Measurements from ENCODE around the gene RSPO3.
"Not testable (repeated sequence)": the region's sequence is repeated elsewhere in the genome, so short reads cannot be mapped to it uniquely, and the experiment has no call there.

RSPO3 gene, protein sequence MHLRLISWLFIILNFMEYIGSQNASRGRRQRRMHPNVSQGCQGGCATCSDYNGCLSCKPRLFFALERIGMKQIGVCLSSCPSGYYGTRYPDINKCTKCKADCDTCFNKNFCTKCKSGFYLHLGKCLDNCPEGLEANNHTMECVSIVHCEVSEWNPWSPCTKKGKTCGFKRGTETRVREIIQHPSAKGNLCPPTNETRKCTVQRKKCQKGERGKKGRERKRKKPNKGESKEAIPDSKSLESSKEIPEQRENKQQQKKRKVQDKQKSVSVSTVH
- total RNA-seq: 0 reads per million in 3 experiments

DNA sequence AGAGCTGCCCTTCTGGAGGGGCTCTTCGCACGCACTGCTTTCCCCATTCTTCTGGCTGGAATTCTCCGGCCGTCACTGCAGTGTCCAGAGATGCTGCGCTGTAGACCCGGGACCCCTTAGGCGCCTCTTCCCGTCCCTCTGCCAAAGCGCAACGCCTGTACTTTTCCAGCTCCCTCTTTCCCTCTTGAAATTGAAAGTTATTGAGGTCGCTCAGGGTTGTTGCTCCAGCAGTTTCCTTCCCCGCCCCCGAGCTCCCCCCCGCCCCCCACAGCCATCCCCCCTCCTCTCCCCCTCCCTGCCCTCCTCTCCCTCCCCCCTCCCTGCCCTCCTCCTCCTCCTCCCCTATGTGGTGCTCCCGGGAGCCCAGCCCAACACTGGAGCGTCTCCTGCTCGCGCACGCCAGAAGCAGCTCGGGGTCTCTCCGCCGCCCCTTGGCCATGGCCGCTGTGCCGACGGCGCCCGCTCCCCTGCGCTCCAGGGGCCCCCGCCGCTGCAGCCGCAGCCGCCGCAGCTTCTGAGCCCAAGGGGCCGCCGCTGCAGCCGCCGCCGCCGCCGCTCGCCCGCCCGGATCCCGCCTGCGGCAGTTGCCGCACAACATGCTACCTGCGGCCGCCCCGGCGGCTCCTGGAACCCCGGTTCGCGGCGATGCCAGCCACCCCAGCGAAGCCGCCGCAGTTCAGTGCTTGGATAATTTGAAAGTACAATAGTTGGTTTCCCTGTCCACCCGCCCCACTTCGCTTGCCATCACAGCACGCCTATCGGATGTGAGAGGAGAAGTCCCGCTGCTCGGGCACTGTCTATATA is at the start of gene RSPO3:
TSS of gene RSPO3 (plus strand) at position 374 of the 804 bp plus-strand sequence. CDS start 522 bp downstream, outside the sequence.
- DNase-seq: no peak

DNA sequence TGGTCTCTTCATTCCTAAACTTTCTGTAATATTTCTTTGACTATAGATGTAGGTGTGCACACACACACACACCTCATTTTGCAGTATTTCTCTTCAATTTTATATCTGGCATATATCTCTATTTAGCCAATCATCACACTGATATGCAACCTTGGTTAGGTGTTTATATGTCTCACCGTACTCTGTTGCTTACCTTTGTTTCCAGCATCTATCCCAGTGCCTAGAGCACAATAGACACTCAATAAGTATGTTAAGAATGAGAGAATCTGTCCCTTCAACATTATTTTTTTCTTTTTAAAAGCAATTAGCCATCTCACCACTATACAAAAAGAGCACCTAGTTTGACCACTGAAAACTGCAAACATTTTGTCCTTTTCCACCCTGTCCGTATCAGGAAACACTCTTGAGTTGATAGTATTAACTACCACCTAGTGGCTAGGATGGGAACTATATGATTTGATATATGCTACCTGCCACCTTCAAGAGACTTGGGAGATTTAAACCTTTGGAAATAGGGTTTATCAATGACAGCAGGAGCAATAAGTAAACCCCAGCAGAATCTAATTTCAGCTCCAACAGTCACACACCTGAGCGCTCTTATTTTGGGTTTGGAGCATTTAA is 48.7 kb upstream of the RSPO3 start:
- DNase-seq: no peak

DNA sequence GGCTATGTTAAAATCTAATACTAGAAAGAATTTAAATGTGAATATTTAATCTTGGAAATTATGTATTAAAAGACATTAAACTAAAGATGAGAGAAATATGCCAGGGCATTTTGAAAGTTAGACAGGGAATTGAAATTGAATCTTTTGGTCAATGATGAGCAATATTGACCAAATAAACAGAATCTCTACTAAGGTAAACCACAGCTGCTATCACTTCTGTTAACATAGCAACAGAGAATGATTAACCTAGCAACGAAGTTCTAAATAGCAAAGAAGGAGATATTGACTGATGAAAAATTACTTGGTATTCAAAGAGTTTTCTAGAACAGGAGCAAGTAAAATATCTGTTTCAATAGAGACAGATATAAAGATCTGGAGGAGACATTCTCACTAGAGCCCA is 45.2 kb upstream of the RSPO3 start:
- no peak for DNase-seq

DNA sequence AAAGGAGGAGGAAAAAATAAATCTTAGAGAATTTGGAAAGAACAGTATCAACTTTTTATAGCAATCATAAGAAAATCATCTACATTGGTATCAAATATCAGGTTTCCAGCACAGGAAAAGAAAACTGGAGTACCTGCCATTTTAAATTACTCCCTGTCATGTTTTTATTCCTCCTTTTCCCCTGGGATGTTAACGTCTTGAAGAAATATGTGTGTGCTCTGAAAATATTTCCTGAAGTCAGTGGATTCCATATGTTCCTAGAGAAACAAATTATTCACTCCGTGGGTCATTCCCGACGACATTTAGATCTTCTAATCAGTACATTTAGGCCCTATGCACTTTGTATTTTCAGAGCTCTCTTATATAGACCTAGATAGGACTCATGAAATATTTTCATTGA is 42.0 kb upstream of the RSPO3 start:
- DNase-seq: no peak

DNA sequence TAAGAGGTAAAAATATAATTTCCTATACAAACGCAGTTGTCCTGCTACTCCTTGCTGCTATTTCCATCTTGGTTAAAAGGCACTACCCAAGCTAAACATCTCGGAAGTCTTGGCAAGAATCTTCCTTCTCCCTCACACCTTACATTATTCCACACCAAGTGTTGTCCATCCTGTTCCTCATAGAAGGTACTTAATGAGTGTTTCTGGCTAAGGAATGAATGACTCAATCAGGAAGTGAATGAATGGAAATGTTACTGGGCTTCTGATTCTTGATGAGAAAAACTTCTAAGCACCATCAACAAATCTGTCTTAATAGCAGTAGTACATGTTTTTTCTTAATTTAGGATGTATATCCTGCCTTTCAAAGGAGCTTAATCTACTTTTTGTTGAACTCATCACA is 40.6 kb upstream of the RSPO3 start:
- no peak for DNase-seq

DNA sequence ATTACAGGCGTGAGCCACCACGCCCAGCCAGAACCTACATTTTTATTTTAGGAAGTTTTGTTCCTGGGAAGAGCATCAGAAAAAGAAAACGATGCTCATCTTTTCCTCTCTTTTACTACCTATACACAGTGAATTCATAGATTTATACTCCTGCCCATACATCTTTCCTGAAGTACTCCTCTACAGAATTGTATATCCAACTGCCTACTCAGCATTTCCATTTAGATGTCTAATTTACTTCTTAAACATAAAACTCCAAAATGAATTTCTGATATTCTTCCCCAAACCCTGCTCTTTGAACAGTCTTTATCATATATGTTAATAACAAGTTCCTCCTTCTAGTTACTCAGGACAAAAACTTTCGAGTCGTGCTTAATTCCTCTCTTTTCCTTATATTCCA is 39.8 kb upstream of the RSPO3 start:
- DNase-seq: no peak

DNA sequence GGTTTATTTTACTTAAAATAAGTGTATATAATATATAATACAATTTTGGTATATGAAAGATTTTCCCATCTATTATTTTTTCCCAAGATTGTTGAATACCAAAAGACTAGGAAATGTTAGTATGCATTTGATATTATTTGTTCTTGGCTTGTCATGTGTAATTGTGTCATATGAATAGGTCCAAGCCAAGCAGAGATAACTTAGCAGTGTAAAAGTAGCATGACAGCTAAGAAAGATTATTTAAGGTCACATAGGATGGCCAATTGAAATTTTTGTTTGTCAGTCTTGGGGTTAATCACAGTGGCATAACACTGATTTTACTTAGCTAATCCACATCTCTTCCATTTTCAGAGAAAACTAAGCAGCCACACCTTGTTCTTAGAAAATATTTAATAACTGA is 38.8 kb upstream of the RSPO3 start:
- DNase-seq: no peak

DNA sequence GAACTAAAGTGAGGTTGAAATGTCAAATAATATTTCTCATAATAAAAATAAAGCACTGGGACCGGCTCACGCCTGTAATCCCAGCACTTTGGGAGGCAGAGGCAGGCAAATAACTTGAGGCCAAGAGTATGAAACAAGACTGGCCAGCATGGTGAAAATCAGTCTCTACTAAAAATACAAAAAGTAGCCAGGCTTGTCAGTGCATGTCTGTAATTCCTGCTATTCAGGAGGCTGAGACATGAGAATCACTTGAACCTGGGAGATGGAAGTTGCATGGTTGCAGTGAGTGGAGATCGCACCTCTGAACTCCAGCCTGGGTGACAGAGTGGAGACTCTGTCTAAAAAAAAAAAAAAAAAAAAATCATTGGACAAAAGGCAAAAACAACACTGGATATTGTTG is 38.4 kb upstream of the RSPO3 start:
- no peak for DNase-seq

DNA sequence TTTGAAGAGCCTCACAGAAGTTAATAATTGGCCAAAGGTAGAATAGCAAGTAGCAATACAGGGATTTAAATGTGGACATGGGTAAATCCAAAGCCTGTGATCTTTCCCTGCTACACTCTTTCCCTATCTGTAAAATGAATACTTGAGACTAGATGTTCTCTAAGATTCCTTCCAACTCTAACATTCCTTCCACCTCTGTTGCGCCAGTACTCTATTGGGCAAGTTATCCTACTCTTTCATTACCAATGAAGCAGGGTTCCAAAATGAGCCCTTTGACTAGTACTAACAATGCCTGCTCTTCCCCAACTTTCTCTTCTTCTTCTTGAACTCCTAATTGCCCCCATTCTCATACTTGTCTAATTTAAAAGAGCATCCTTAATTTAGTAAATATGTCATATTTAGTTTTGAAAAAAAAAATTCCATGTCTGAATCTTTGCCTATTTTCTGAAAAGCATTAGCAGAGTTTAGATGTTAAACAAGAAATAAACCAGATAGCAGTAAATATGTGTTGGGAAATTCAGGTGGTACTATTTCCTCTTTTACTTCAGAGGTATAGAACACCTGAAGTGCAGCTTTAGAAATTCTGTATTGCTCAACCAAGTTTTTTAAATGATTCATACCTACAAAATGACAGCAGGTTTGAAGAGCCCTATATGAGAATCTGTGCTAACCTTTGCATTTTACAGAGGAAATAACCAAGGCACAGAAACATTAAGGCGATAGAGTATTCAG is 35.1 kb upstream of the RSPO3 start:
- no peak for DNase-seq

DNA sequence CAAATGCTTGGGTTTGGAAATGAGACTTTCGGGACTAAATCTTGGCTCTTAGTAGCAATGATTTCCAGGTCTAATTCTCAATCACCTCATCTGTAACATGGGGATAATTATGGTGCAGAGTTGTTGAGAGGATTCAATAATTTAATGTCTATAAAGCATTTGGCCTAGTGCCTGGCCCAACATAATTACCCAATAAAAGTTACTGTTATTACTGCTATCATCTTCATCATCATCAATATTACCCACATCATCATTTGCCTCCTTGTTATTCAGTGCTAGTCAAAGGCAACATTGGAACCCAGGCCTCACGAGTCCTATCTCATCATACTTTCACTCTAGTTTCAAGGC is 34.5 kb upstream of the RSPO3 start:
- DNase-seq: no peak

DNA sequence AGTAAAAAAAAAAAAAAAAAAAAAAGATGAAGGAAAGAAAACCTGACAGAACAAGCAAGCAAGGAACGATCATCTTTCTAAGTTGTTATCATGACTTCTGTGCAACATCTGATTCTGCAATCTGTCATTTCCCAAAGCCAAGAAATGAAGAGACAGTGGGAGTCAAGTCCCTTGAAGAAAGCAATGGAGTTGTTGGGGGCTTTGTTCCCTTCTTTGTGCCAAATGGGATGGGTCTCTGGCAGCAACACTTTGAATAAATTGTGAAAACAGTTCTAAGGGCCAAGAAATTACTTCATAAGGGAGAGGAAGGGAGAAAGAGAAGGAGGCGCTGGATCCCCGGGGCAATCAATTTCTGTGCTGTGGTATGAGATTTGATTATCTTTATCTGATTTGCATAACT is 33.3 kb upstream of the RSPO3 start:
- DNase-seq: no peak

DNA sequence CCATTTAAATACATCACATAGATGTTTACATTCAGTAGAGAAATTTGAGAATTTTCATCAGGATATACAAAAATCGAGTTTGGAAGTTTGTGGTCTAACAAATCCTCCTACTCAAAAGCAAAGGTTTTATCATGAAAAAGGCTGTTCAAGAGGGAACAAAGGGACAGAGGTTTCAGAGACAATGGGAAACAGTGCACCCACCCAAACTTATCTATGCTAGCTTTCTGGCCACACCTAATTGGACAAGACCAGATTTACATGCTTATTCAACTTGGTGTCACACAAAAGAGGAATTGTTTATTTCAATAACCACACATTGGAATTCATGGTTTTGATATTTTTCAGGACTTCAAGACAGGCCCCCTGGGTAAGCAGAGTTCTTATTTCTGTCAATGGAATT is 28.4 kb upstream of the RSPO3 start:
- DNase-seq: no peak

DNA sequence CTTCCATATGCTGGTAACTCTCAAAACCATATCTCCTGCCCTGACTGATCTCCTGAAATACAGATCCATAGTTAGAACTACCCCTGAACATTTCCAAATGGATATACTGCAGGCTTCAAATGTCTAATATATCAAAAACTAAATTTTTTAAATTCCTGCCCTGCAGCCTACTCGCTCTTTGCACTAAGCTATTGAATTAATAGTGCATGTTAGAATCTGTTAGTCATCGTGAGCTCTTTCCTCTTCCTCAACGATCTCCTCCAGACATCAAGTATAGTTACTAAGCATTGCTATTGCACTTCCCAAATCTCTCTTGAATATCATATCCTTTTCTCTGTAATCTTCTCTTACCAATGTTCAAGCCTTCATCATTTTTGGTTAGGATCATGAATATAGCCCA is 26.0 kb upstream of the RSPO3 start:
- no peak for DNase-seq

DNA sequence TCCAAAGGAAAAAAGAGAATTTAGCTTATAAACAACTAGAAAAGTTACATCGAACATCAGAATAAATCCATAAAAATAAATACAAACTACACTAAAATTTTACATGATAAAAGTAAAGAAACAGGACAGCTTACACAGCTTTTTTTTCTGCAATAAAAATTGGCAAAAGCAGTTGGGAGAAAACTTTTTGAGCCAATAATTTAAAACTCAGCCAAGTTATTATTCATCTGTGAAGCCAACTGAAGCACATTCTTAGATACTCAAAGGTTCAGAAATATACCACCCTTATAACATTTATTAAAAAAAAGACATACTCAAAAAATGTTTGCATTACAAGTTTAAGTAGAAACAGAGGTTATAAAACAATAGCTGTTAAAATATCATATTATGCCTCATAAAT is 23.7 kb upstream of the RSPO3 start:
- no peak for DNase-seq

DNA sequence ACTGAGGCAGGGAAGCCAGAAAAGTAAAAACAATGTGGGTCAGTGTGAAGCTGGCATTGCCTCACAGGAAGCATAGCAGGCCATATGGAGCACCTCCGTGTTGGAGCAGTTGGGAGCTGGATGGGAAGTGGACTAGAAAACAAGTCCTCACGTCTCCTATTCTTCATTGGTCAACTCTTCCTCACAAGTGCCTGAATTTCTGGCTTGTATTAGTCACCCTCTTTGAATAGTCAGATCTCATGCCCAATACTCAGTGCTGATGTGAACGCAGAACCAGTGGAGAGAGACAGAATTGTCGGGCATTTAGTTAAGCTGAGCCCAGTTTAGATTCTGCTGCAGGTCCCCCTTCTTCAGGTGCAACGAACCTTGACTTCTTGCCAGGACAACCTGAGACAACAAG is 22.3 kb upstream of the RSPO3 start:
- no peak for DNase-seq

DNA sequence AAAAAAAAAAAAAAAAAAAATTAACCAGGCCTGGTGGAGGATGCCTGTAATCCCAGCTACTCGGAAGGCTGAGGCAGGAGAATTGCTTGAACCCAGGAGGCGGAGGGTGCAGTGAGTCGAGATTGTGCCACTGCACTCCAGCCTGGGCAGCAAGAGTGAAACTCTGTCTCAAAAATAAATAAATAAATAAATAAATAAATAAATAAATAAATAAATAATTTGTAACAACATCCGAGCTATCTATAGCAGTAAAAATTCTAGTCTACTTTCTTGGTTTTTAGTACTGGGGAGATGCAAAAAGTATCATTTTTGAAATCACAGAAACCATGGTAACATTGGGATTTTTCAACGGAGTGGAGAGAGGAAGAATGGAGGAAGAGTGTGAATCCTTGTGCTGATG is 21.0 kb upstream of the RSPO3 start:
- not testable (repeated sequence) for DNase-seq

DNA sequence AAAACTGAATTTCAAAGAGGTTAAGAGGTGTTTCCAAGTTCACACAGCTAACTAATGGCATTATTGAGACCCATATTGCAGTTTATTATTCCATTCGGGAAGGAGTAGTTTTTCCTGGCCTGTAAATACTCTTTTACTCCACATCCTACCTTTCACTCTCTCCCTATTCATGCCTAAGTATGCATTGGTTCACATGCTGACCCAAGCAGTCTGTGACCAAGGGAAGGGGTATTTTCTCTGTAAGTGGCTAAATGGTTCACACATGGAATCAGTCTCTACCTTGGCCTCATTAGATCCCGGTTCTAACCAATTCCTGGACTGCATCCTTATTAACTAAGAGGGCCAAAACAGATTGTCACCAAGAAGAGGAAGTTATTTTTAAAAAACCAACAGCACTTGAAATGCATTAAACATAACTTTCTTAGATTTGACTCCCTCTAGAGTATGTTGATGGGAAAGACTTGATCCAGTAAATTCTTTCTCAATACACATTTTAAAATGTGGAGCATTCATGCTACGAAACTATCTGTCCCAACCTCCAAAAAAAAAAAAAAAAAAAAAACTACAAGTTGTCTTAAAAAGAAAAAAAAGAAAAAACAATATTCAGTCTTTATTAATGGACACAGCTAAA is 17.8 kb upstream of the RSPO3 start:
- DNase-seq: no peak

DNA sequence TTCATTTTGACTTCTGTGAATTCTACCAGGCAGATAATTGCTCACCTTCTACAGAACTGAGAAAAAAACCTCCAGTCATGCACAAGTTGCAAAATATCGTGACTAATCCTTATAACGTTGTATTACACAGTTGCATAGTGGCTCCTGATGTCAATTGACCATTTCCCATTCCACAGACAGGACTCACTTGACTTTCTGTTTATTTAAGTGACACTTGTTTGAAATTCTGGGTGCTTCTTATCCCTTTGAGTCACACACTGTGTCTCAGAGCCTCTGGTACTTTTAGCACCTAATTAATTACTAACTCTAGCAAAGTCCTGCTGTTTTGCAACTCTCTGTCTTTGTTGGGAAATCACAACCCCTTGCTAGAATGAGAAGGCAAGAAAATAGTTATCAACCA is 16.2 kb upstream of the RSPO3 start:
- DNase-seq: no peak

DNA sequence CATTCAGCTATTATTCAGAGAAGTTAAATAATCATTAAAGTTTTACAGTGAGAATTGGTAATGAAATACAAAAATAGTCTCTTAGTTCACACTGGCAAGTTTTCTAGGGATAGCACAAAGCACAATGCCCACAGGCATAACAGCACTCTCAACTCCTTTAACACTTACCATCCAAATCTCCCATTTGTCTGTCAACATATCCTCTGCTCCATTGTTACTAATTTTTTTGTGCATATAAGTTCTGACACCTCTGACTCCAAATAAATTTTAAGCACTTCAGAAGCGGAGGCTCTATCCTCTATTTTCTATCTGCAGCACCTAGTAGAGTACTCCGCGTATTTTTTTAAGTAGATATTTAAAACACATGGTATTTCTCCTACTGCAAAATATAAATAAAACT is 15.6 kb upstream of the RSPO3 start:
- DNase-seq: no peak

DNA sequence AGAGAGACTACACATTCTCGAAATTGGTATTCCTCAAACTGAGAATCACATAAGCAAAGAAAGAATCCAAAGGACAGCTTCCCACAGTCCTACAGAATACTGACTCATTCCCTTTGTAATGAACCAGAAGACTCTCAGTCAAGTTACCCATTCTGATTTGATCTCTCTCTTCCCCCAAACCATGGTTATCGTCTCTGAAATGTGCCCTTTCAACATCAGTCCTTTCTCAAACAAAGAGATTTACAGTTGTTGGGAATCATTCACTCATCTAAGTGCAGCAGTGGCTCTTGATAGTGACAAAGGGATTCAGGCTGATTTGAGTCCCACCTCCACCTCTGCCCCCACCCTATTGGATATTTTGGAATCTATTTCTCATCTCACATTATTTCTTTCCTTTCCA is 15.0 kb upstream of the RSPO3 start:
- DNase-seq: no peak

DNA sequence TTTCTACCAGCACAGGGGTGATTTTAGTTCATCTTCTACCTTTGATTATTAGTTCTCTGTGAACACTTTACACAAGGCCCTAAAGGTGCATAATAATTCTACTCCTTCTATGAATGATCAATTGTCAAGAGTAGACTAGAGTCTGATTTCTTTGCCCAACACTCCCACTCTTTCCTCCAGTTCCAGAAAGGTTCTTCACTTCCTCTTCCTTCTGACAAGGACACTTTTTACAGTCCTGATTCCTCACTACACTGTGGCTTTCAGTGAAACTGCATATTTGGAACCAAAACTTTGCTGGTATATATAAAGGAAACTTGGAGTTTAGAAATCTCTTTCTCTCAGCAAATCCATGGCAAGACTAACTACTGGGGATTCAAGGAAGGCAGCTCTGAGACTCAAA is 10.6 kb upstream of the RSPO3 start:
- no peak for DNase-seq

DNA sequence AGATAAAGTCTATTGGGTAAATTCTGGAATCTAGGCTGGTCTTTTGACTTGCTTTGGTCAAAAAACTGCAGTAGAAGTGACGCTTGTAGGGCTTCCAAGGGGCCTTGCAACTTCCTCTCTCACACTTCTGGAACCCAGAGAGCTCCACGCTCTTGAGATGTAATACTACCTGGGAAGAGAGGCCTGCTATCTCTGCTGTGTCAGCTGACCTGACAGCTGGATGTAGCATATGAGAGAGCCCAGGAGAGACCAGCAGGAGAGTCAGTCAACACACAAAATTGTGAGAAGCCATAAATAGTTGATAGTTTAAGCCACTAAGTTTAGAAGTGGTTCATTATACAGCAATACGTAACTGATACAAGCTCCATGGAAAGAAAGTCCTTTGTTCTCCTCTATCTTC is 7.8 kb upstream of the RSPO3 start:
- DNase-seq: no peak

DNA sequence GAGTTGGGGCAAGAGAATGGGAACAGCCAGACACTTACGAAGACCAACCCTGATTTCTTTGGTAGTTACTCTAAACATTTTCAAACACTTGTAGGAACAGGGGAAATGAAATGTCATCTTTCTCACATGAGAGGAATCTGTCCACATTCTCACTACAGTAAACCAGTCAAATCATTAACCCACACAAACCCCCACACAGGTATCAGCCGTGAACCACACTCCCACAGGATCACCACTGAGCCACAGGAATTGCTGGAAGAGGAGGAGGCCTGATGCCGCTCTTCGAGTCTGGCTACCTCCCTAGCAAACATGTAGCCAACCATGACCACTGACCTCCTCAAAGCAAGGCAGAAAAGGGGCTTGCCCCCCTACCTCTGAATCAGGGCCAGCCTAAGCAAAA is 6.9 kb upstream of the RSPO3 start:
- no peak for DNase-seq
